ENCODE data around the gene TSSC4. TPM values are rescaled to one million over a fixed set of nuclear protein-coding genes. Genes with fewer than 3 reads are reported as not detected.

Gene TSSC4
- total and polyA plus RNA-seq, 5 donors from 2014 or later, result 59.6 to 97.4 (median 69.8) TPM

- H3K27ac Mint-ChIP-seq, result no peak overlapping the region
- Histone ChIP-seq H3K4me1 (ENCODE audit: control insufficient read depth, insufficient read depth, low read length, poor library complexity, severe bottlenecking) (no peaks in the 10 kb centered on the region), H3K9me3 (ENCODE audit: control insufficient read depth in 2 of 2, low read length in 2 of 2) (no peaks in the 10 kb centered on the region), H3K27ac (ENCODE audit: insufficient read depth, low read length, poor library complexity, severe bottlenecking) (no peak overlapping the region), H3K27me3 (ENCODE audit: control insufficient read depth, insufficient read depth, low read length) (no peaks in the 10 kb centered on the region), H3K36me3 (ENCODE audit: control insufficient read depth, insufficient read depth, low read length) (no peaks in the 10 kb centered on the region), H3K4me3 (ENCODE audit: low read depth, low read length) (no peak overlapping the region)
- DNase-seq, result no peak
- no peak overlapping the region for H3K4me3 Mint-ChIP-seq
- H3K27me3 Mint-ChIP-seq, result peaks cover 4% of the 10 kb centered on the region
- H3K9me3 Mint-ChIP-seq, result peaks cover 0 to 2% (median 0%) of the 10 kb centered on the region in 7 donors
- peaks cover 0 to 2% (median 0%) of the 10 kb centered on the region in 4 donors for H3K4me1 Mint-ChIP-seq
- ATAC-seq (ENCODE audit: low read depth in 2 of 2), result peak in 1 of 2 donors; percentile 10
- no peaks in the 10 kb centered on the region for H3K36me3 Mint-ChIP-seq
Observed at GRCh38 chr11:2433106-2433925, 32.8 kb downstream of the TSSC4 start.

GRCh38 chr11:2434008-2434407, 33.5 kb downstream of the TSSC4 start:
- Histone ChIP-seq H3K27me3 (ENCODE audit: control insufficient read depth, insufficient read depth, low read length) (no peaks in the 10 kb centered on the region), H3K36me3 (ENCODE audit: control insufficient read depth, insufficient read depth, low read length) (no peaks in the 10 kb centered on the region), H3K4me3 (ENCODE audit: low read depth, low read length) (no peak overlapping the region), H3K27ac (ENCODE audit: insufficient read depth, low read length, poor library complexity, severe bottlenecking) (no peak overlapping the region), H3K4me1 (ENCODE audit: control insufficient read depth, insufficient read depth, low read length, poor library complexity, severe bottlenecking) (no peaks in the 10 kb centered on the region), H3K9me3 (ENCODE audit: control insufficient read depth in 2 of 2, low read length in 2 of 2) (no peaks in the 10 kb centered on the region)
- H3K27ac Mint-ChIP-seq, result no peak overlapping the region
- H3K4me3 Mint-ChIP-seq, result no peak overlapping the region
- DNase-seq (no peak), ATAC-seq (ENCODE audit: low read depth in 2 of 2) (no peak)
- H3K9me3 Mint-ChIP-seq, result peaks cover 0 to 2% (median 0%) of the 10 kb centered on the region in 7 donors
- H3K27me3 Mint-ChIP-seq, result peaks cover 9% of the 10 kb centered on the region
- H3K4me1 Mint-ChIP-seq, result peaks cover 0 to 2% (median under 1%) of the 10 kb centered on the region in 4 donors
- no peaks in the 10 kb centered on the region for H3K36me3 Mint-ChIP-seq

GRCh38 chr11:2434506-2435255, 34.1 kb downstream of the TSSC4 start:
- Mint-ChIP-seq H3K4me1 (peaks cover 0 to 5% (median under 1%) of the 10 kb centered on the region in 4 donors), H3K4me3 (no peak overlapping the region), H3K27ac (no peak overlapping the region), H3K27me3 (peaks cover 11% of the 10 kb centered on the region), H3K36me3 (no peaks in the 10 kb centered on the region), H3K9me3 (peaks cover 0 to 2% (median 0%) of the 10 kb centered on the region in 7 donors)
- Histone ChIP-seq H3K4me3 (ENCODE audit: low read depth, low read length) (no peak overlapping the region), H3K9me3 (ENCODE audit: control insufficient read depth in 2 of 2, low read length in 2 of 2) (no peaks in the 10 kb centered on the region), H3K36me3 (ENCODE audit: control insufficient read depth, insufficient read depth, low read length) (no peaks in the 10 kb centered on the region), H3K27me3 (ENCODE audit: control insufficient read depth, insufficient read depth, low read length) (no peaks in the 10 kb centered on the region), H3K27ac (ENCODE audit: insufficient read depth, low read length, poor library complexity, severe bottlenecking) (no peak overlapping the region), H3K4me1 (ENCODE audit: control insufficient read depth, insufficient read depth, low read length, poor library complexity, severe bottlenecking) (no peaks in the 10 kb centered on the region)
- DNase-seq (no peak), ATAC-seq (ENCODE audit: low read depth in 2 of 2) (no peak)

- Mint-ChIP-seq H3K36me3 (no peaks in the 10 kb centered on the region), H3K27me3 (peaks cover 11% of the 10 kb centered on the region), H3K4me3 (no peak overlapping the region), H3K9me3 (peaks cover 0 to 2% (median 0%) of the 10 kb centered on the region in 7 donors), H3K27ac (no peak overlapping the region), H3K4me1 (peaks cover 0 to 5% (median under 1%) of the 10 kb centered on the region in 4 donors)
- no peak for DNase-seq
- no peak overlapping the region for H3K4me3 ChIP-seq (ENCODE audit: low read depth, low read length)
- H3K27me3 ChIP-seq (ENCODE audit: control insufficient read depth, insufficient read depth, low read length), result no peaks in the 10 kb centered on the region
- no peaks in the 10 kb centered on the region for H3K9me3 ChIP-seq (ENCODE audit: control insufficient read depth in 2 of 2, low read length in 2 of 2)
- ATAC-seq (ENCODE audit: low read depth in 2 of 2), result no peak
- no peak overlapping the region for H3K27ac ChIP-seq (ENCODE audit: insufficient read depth, low read length, poor library complexity, severe bottlenecking)
- no peaks in the 10 kb centered on the region for H3K4me1 ChIP-seq (ENCODE audit: control insufficient read depth, insufficient read depth, low read length, poor library complexity, severe bottlenecking)
- H3K36me3 ChIP-seq (ENCODE audit: control insufficient read depth, insufficient read depth, low read length), result no peaks in the 10 kb centered on the region
Observed at GRCh38 chr11:2435288-2436012, 34.9 kb downstream of the TSSC4 start.

- no peak overlapping the region for H3K4me3 ChIP-seq (ENCODE audit: low read depth, low read length)
- H3K4me3 Mint-ChIP-seq, result no peak overlapping the region
- H3K36me3 Mint-ChIP-seq, result no peaks in the 10 kb centered on the region
- peaks cover 0 to 5% (median under 1%) of the 10 kb centered on the region in 4 donors for H3K4me1 Mint-ChIP-seq
- no peaks in the 10 kb centered on the region for H3K27me3 ChIP-seq (ENCODE audit: control insufficient read depth, insufficient read depth, low read length)
- H3K27ac ChIP-seq (ENCODE audit: insufficient read depth, low read length, poor library complexity, severe bottlenecking), result no peak overlapping the region
- DNase-seq (no peak), ATAC-seq (ENCODE audit: low read depth in 2 of 2) (no peak)
- H3K9me3 ChIP-seq (ENCODE audit: control insufficient read depth in 2 of 2, low read length in 2 of 2), result no peaks in the 10 kb centered on the region
- H3K36me3 ChIP-seq (ENCODE audit: control insufficient read depth, insufficient read depth, low read length), result no peaks in the 10 kb centered on the region
- H3K4me1 ChIP-seq (ENCODE audit: control insufficient read depth, insufficient read depth, low read length, poor library complexity, severe bottlenecking), result no peaks in the 10 kb centered on the region
- peaks cover 11% of the 10 kb centered on the region for H3K27me3 Mint-ChIP-seq
- H3K9me3 Mint-ChIP-seq, result peaks cover 0 to 2% (median 0%) of the 10 kb centered on the region in 7 donors
- no peak overlapping the region for H3K27ac Mint-ChIP-seq
Observed at GRCh38 chr11:2436013-2436520, 35.5 kb downstream of the TSSC4 start.

- peaks cover 11% of the 10 kb centered on the region for H3K27me3 Mint-ChIP-seq
- H3K36me3 Mint-ChIP-seq, result no peaks in the 10 kb centered on the region
Observed at GRCh38 chr11:2436521-2437031, 36.0 kb downstream of the TSSC4 start.

GRCh38 chr11:2437516-2437915, 37.0 kb downstream of the TSSC4 start:
- peaks cover 5% of the 10 kb centered on the region for H3K4me1 ChIP-seq (ENCODE audit: control insufficient read depth, insufficient read depth, low read length, poor library complexity, severe bottlenecking)
- no peaks in the 10 kb centered on the region for H3K27me3 ChIP-seq (ENCODE audit: control insufficient read depth, insufficient read depth, low read length)
- Mint-ChIP-seq H3K27me3 (peaks cover 11% of the 10 kb centered on the region), H3K36me3 (no peaks in the 10 kb centered on the region), H3K4me3 (no peak overlapping the region), H3K27ac (no peak overlapping the region), H3K4me1 (peaks cover 3 to 8% (median 7%) of the 10 kb centered on the region in 4 donors), H3K9me3 (peaks cover 0 to 2% (median 0%) of the 10 kb centered on the region in 7 donors)
- DNase-seq (no peak), ATAC-seq (ENCODE audit: low read depth in 2 of 2) (no peak)
- H3K27ac ChIP-seq (ENCODE audit: insufficient read depth, low read length, poor library complexity, severe bottlenecking), result no peak overlapping the region
- no peaks in the 10 kb centered on the region for H3K36me3 ChIP-seq (ENCODE audit: control insufficient read depth, insufficient read depth, low read length)
- no peaks in the 10 kb centered on the region for H3K9me3 ChIP-seq (ENCODE audit: control insufficient read depth in 2 of 2, low read length in 2 of 2)
- H3K4me3 ChIP-seq (ENCODE audit: low read depth, low read length), result no peak overlapping the region

More at GRCh38 chr11:2436521-2437031, 36.0 kb downstream of the TSSC4 start:
- no peak overlapping the region for H3K4me3 Mint-ChIP-seq
- H3K27ac ChIP-seq (ENCODE audit: insufficient read depth, low read length, poor library complexity, severe bottlenecking), result no peak overlapping the region
- peaks cover 0 to 2% (median 0%) of the 10 kb centered on the region in 7 donors for H3K9me3 Mint-ChIP-seq
- no peak for DNase-seq
- ATAC-seq (ENCODE audit: low read depth in 2 of 2), result no peak
- H3K4me1 ChIP-seq (ENCODE audit: control insufficient read depth, insufficient read depth, low read length, poor library complexity, severe bottlenecking), result no peaks in the 10 kb centered on the region
- H3K27ac Mint-ChIP-seq, result no peak overlapping the region
- peaks cover 0 to 5% (median under 1%) of the 10 kb centered on the region in 4 donors for H3K4me1 Mint-ChIP-seq
- no peaks in the 10 kb centered on the region for H3K27me3 ChIP-seq (ENCODE audit: control insufficient read depth, insufficient read depth, low read length)
- no peak overlapping the region for H3K4me3 ChIP-seq (ENCODE audit: low read depth, low read length)
- no peaks in the 10 kb centered on the region for H3K9me3 ChIP-seq (ENCODE audit: control insufficient read depth in 2 of 2, low read length in 2 of 2)
- no peaks in the 10 kb centered on the region for H3K36me3 ChIP-seq (ENCODE audit: control insufficient read depth, insufficient read depth, low read length)

Measured in CD4-positive, CD25-positive, alpha-beta regulatory T cell (primary cell).